BE2C (cell line): ENCODE data around the gene AMTN. TPM values are rescaled to one million over a fixed set of nuclear protein-coding genes. Genes with fewer than 3 reads are reported as not detected.
"Not testable (repeated sequence)": the region's sequence is repeated elsewhere in the genome, so short reads cannot be mapped to it uniquely, and the experiment has no call there.

Experiments
- DNase-seq: peaks from one replicate; pipeline ENCODE4 v3.0.0-alpha.2; 2020
- H3K27me3 ChIP-seq: fragments of 250-450 bp; sonication (Bioruptor Pico); 2 replicates; pipeline ENCODE4 v1.5.1; 2020; ENCODE audit warnings: mild to moderate bottlenecking
- H3K36me3 ChIP-seq: fragments of 250-450 bp; sonication (Bioruptor Pico); 2 replicates; pipeline ENCODE4 v1.5.1; 2020; ENCODE audit warnings: mild to moderate bottlenecking
- H3K4me1 ChIP-seq: fragments of 250-450 bp; sonication (Bioruptor Pico); 2 replicates; pipeline ENCODE4 v1.5.1; 2020
- H3K4me3 ChIP-seq: 2 replicates; pipeline ENCODE4 v1.5.1; 2011; ENCODE audit warnings: low read depth, low read length
- H3K9me3 ChIP-seq: fragments of 250-450 bp; sonication (Bioruptor Pico); 2 replicates; pipeline ENCODE4 v1.5.1; 2020
- polyA plus RNA-seq: library from polyadenylated mRNA; unstranded; fragments of >200 nt; gene quantifications from one replicate; pipeline ENCODE4 v1.2.1, GENCODE V29; 2012; ENCODE audit warnings: low read depth, missing spikeins; ENCODE audit not compliant: insufficient read length, insufficient read depth
- TF ChIP-seq, protein P1 (sequence below): IDR thresholded peaks from 2 replicates; pipeline ENCODE4 v1.5.1; 2012; ENCODE audit warnings: mild to moderate bottlenecking, low read depth, low read length

Gene AMTN, protein sequence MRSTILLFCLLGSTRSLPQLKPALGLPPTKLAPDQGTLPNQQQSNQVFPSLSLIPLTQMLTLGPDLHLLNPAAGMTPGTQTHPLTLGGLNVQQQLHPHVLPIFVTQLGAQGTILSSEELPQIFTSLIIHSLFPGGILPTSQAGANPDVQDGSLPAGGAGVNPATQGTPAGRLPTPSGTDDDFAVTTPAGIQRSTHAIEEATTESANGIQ
- not detected for polyA plus RNA-seq

DNA sequence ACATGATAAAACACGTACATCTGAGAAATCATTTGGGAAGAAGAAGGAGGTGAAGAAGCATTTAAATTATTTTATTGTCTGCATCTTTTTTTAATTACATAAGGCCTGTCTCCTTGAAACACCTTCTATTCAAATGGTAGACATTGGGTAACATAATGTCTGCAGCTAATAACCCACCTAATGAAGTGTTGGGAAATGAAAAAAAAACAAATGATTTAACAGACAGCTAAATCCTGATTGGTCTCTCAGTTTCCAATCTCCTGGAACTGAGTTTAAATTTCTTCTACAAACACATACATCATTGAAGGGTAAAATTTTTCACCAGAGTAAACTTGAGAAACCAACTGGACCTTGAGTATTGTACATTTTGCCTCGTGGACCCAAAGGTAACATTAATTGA lies at the start of gene AMTN:
Gene AMTN, plus strand, starts transcription at position 301 of the 400 bp plus-strand sequence. CDS start 209 bp downstream, outside the sequence.
- no peaks in the 10 kb centered on the region for H3K9me3 ChIP-seq
- H3K4me1 ChIP-seq: no peaks in the 10 kb centered on the region
- TF ChIP-seq, protein P1, sequence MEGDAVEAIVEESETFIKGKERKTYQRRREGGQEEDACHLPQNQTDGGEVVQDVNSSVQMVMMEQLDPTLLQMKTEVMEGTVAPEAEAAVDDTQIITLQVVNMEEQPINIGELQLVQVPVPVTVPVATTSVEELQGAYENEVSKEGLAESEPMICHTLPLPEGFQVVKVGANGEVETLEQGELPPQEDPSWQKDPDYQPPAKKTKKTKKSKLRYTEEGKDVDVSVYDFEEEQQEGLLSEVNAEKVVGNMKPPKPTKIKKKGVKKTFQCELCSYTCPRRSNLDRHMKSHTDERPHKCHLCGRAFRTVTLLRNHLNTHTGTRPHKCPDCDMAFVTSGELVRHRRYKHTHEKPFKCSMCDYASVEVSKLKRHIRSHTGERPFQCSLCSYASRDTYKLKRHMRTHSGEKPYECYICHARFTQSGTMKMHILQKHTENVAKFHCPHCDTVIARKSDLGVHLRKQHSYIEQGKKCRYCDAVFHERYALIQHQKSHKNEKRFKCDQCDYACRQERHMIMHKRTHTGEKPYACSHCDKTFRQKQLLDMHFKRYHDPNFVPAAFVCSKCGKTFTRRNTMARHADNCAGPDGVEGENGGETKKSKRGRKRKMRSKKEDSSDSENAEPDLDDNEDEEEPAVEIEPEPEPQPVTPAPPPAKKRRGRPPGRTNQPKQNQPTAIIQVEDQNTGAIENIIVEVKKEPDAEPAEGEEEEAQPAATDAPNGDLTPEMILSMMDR: no peak
- H3K36me3 ChIP-seq: no peaks in the 10 kb centered on the region
- H3K27me3 ChIP-seq: no peaks in the 10 kb centered on the region
- no peak for DNase-seq
- no peak within 1 kb of the TSS for H3K4me3 ChIP-seq

DNA sequence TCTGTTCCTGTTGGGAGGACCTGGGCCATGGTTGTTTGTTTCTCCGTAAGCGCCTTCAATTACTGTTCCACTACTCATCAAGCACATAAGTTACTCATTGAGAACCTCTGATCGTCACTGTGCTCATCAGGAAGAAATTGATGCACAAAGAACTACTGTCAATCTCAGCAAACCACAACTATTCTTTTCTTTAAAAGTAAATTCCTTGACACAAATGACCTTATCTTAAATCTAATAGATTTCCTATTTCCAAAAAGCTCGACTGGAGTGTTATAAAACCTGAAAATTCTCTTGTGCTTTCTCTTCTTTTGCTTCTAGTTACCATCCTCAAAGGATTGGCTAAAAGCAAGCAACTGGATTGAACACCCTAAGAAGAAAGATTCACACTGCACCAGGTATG lies 46.5 kb upstream of the AMTN start, which contains the start of gene MUC7:
Gene MUC7, plus strand, starts transcription at position 301 of the 400 bp plus-strand sequence. CDS start 1,825 bp downstream, outside the sequence.
- DNase-seq: no peak
- Histone ChIP-seq H3K27me3 (no peaks in the 10 kb centered on the region), H3K4me1 (no peaks in the 10 kb centered on the region), H3K4me3 (no peak within 1 kb of the TSS), H3K36me3 (no peaks in the 10 kb centered on the region), H3K9me3 (no peaks in the 10 kb centered on the region)
- TF ChIP-seq, protein P1: no peak

DNA sequence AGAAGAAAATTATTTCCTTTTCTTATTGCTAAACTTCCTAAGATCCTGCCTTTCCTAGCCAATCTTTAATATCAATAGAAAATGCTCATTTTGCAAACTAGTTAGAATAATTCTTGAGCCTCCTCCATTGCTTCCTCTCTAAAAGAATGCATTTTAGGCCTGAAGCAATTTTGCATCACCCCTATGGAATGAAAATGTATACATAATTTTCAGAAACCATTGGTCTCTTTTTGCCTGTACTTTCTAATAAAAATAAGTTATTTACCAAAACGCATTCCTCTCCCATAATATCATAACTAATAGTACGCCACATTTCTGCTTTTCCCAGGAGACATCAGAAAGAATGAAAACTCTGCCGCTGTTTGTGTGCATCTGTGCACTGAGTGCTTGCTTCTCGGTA lies 44.7 kb upstream of the AMTN start:
- no peak for DNase-seq
- TF ChIP-seq, protein P1: no peak
- Histone ChIP-seq H3K4me3 (no peak overlapping the region), H3K36me3 (no peaks in the 10 kb centered on the region), H3K4me1 (no peaks in the 10 kb centered on the region), H3K9me3 (no peaks in the 10 kb centered on the region), H3K27me3 (no peaks in the 10 kb centered on the region)

DNA sequence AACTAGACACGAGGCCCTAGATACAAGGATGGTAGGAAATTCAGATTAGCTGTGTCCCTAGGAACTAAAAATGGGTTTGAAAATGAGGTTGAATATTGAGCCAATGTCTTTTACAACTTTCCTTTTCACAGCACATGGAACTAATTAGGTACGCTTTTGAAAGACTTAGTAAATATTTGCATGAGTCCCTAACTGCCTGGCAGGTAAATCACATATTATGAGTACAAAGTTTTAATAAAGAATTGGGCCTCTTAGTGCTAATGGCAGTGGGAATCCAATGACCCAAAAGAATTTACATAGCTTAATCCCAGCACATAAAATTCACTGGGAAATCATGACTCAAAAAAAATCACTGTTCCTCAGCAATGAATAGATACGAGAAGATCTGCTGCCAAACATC lies 29.6 kb upstream of the AMTN start:
- Histone ChIP-seq H3K4me1 (no peaks in the 10 kb centered on the region), H3K9me3 (no peaks in the 10 kb centered on the region)

DNA sequence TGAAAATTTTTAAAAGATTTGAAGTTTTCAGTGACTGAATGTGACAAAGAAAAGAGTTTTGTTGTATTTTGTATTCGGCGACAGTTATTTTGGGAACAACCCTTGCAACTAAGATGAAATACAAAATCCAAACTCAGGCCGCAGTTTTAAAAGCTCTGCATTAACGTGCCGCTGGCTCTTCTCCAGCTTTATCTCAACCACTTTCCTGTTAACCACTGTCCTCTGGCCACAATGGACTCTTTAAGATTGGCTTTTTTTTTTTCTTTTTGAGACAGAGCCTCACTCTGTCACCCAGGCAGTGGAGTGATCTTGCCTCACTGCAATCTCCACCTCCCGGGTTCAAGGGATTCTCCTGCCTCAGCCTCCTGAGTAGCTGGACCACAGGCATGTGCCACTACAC lies 22.1 kb upstream of the AMTN start:
- Histone ChIP-seq H3K4me3 (no peak overlapping the region), H3K9me3 (no peaks in the 10 kb centered on the region), H3K4me1 (no peaks in the 10 kb centered on the region), H3K27me3 (no peaks in the 10 kb centered on the region), H3K36me3 (no peaks in the 10 kb centered on the region)
- TF ChIP-seq, protein P1: no peak
- DNase-seq: no peak

More for the DNA sequence above, 29.6 kb upstream of the AMTN start:
- Histone ChIP-seq H3K36me3 (no peaks in the 10 kb centered on the region), H3K4me3 (no peak overlapping the region), H3K27me3 (no peaks in the 10 kb centered on the region)
- TF ChIP-seq, protein P1: no peak
- DNase-seq: no peak

DNA sequence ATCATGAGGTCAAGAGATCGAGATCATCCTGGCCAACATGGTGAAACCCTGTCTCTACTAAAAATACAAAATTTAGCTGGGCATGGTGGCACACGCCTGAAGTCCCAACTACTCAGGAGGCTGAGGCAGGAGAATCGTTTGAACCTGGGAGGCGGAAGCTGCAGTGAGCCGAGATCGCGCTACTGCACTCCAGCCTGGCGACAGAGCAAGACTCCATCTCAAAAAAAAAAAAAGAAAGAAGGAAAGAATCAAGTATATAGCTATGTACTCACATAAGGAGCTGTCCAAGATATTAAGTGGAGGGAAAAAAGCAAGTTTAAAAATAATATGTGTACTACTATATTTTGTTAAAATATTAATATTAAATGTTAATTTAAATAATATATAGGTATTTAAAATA lies 16.5 kb upstream of the AMTN start:
- DNase-seq, H3K4me3 ChIP-seq, H3K9me3 ChIP-seq: not testable (repeated sequence)

More for the DNA sequence above, 16.5 kb upstream of the AMTN start:
- not testable (repeated sequence) for H3K4me1 ChIP-seq, H3K36me3 ChIP-seq, H3K27me3 ChIP-seq
